HG03354 (cell line): Measurements from ENCODE around the gene FAM174A.
"Not testable (repeated sequence)": the region's sequence is repeated elsewhere in the genome, so short reads cannot be mapped to it uniquely, and the experiment has no call there.

Experiments used
- ATAC-seq: cut with Tn5 transposase; IDR thresholded peaks from one replicate; pipeline ENCODE4 v1.9.1; 2021; ENCODE audit warnings: mild to moderate bottlenecking; ENCODE audit not compliant: unreplicated experiment, poor library complexity, severe bottlenecking

The FAM174A gene

DNA sequence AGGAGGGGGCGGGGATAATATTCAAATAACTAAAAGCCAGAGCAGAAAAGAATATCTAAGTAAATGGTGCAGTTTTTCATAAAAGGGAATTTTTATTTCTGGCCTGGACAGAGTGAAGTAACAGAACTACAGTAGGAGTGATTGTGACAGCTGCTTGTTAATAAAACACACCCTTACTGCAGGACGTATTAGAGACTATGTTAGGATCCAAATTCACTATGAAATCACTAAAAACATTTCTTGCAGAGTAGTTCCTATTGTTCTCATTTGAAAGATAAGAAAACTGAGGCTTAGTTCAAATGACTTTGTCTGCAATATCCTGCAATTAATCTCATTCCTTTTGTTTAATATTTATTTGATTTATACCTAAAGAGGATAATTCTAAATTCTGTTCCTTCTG, 39.5 kb downstream of the FAM174A start:
- no peak for ATAC-seq

DNA sequence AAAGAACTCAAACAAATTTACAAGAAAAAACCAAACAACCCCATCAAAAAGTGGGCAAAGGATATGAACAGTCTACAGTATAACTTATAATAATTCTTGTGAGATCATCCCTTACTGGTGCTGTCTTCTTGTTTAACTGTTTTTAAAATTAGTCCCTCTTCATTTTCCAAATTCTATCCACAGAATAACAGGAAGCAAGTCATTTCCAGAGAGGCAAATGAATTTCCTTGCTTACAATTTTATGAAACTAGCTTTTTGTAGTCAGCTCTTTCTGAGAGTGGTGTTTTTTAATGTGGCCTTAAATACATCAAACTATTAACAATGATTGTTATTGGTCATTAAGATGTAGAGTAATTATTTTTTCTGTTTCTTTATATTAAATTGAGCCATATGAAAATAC, 40.6 kb downstream of the FAM174A start:
- no peak for ATAC-seq

DNA sequence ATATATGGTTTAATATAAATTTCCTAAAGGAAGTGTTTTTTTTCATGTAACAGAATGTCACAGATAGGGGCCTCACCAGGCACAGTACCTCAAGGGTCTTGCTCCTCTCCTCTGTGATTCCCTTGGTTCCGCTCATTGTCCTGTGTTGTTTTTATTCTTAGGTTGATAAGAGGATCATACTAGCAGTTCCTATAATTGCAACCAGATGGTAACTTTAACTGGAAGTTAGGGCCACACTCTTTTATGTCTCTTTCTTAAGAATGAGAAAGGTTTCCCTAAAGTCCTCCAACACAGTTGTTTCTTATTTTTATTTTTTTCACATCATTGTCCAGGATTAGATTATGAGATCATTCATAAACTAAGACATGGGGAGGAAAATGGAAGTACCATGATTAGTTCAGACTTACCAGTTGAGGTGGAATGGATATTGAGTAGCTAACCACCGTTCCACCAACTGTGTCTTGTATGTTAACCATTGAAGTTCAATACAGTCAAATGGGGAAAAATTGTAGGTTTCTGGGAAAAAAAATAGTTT, 41.1 kb downstream of the FAM174A start:
- no peak for ATAC-seq

DNA sequence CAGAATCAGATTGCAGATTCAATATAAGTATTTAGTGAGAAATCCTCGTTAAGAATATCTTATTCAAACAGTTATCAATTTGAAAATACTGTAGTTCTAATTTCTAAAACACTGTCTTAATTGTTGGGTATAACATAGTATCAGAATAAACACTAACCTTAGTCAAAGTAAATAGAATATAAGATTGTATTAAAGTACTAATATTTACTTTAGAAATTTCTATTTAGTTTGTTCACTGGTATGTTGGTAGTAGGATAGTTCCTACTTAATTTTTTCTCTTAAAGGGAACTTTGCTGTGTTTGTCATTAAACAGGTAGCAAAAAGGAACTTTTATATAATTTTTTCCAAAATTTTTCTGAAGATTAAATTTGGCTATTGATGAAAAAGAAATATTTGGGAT, 42.3 kb downstream of the FAM174A start:
- ATAC-seq, result no peak

DNA sequence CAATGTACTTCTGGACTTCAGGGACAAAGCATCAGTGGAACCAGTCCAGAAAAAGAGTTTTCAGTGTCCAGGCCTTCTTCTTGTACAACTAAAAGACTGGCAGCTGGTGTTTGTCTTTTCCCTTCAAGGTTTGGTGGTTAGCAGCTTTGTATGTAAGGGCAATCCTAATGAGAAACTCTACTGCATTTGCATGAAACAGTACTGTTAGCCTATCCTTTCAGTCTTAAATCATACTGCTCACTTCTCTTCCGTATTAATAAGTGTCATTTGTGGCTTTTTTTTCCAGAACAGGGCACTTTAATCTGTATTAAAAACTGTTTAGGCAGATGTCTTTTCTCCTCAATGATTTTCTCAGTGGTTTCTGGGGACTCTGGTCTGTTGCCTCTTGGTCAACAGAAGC, 48.9 kb downstream of the FAM174A start:
- peak; percentile 99 for ATAC-seq

DNA sequence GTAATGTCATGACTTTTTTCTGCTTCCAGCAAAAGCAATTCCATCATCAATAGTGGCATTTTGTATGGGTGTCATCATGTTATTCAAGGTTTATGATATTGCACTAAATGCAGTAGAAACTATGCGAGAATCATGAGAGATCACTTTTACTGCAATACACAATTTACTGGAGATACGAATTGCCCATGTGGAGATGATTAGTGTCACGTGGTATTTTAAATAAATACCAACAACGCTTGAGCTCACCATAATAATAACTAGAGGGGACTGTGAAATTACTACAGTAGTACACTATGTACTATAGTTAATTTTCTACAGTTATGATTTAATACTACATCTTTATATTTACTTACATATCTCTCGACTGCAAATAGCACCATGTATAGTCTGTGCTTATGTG, 49.7 kb downstream of the FAM174A start:
- ATAC-seq, result no peak

DNA sequence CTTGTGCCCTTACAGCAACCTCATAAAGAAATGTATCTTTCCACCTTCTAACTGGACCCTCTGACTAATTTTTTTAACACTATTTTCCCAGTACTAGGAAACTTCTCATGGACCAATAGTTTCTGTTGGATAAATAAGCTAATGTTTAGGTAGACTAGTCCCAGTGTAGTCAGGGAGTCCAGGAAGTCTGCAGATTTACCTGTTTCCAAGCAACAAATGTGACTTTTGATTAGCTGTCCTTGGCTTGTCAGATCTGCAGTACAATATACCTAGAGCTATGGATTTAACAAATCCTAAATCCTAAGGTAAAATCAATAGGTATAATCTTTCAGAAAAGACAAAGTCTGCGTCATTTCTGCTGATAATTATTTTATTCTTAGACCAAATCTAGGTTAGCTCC, 55.7 kb downstream of the FAM174A start:
- no peak for ATAC-seq

DNA sequence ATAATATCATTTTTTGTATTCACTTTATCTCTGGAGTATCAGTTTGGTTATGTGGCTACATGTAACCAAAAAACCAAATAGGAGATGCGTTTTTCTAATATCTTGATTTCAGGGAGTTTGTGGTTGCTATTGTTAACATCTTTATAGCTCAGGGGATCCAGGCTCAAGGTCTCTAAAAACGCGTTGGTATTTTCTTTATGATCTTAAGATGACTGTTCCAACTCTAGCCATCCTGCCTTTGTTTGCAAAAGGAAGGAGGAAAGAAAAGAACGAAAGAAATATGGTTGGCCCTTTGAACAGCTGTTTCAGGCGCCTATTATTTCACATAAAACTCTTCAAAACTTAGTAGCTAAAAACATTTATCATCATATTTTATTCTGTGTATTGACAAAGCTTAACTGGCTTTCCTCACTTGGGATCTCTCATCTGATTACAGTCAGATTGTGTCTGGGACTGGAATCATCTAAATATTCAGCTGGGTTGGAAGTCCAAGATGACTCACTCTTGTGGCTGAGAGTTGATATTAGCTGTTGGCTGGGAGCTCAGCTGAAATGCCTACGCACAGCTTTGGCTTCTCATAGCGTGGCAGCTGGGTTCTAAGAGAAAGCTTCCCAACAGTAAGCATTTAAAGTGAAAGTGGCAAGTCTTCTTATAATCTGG, 60.1 kb downstream of the FAM174A start:
- no peak for ATAC-seq

DNA sequence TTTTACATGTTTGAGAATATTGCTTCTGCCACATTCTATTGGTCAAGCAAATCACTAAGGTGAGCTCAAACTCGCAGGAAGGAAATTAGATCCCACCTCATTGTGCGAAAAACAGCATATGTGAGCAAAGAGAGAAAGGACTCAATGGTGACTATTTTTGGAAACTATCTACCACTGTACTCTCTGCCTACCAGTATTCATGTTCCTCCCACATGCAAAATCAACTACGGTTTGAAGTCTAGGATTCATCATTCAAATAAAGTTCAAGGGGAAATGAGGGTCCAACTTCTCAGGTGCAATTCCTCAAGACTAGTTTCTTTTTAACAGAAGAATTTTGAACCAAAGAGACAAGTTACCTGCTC, 60.6 kb downstream of the FAM174A start:
- ATAC-seq, result no peak

DNA sequence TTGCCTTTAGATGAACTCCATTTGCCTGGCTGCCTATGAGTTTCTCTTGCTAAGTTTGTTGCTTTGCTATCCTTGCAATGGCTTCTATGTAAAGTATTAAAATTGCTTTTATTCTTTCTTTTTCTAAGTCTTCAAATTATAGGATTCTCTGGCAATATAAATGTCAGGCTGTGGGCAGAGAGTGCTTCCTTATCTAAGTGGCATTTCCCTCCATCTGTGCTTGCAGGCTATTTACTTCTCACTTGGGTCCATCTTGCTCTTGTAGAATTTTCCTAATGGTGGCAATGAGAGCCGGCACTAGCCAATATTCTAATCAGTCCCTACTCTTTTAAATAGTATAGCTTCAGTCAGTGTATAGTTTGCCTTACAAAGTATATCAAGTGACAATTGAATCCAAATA, 63.3 kb downstream of the FAM174A start:
- no peak for ATAC-seq

DNA sequence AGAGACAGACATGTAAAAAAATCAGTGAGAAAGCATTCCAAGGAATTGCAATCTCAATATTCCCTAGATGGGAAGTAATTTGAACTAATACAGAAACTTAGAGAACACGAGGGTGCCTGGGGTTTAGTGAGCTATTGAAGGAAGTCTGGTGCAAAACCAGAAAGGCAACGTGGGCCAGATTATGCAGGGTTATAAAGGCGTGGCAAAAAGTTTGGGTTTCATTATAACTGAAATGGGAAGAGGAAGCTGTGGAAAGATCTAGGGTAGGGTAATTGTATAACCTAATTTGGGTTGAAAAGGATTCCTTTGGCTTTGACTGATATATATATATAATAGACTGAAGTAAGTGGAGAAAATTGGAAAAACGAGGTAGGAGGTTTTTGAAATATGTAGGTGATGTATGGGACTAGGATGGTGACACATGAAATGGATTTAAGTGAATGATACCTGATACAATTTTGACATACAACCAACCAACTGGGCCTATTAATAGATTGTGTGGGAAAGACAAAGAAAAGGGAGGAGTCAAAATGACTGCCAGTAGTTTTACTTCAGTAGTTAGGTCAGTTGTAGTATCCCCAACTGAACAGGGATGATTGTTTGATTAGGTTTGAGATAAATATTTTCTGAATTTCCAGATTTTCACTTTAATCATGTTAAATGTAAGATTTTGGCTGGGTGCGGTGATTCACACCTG, 65.3 kb downstream of the FAM174A start:
- no peak for ATAC-seq

DNA sequence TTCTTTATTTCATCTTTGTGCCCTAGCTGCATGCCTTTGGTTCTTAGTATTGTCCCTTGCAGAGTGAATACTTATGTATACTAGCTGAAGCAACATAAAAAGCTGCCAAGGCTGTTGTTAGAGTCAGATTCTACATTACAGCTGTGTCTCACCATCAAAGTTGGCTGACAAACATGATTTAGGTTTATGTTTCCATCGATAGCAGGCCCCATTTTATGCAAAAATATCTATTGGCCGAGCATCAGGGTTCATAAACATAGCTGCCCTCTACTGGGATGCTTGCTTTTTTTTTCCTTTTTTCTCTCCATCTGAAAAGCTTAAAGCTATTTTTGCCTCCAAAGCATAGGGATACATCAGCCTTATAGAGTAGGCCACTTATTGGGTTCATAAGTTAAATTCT, 68.0 kb downstream of the FAM174A start:
- ATAC-seq, result no peak

DNA sequence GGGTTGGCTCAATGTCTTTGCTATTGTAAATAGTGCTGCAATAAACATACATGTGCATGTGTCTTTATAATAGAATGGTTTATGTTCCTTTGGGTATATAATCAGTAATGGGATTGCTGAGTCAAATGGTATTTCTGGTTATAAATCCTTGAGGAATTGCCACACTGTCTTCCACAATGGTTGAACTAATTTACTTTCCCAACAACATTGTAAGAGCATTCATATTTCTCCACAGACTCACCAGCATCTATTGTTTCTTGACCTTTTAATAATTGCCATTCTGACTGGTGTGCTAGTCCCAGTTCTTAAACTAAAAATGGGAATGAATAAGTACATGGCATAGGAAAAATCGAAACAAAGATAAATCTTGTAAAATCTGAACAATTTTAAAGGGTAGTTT, 68.8 kb downstream of the FAM174A start:
- ATAC-seq, result not testable (repeated sequence)

DNA sequence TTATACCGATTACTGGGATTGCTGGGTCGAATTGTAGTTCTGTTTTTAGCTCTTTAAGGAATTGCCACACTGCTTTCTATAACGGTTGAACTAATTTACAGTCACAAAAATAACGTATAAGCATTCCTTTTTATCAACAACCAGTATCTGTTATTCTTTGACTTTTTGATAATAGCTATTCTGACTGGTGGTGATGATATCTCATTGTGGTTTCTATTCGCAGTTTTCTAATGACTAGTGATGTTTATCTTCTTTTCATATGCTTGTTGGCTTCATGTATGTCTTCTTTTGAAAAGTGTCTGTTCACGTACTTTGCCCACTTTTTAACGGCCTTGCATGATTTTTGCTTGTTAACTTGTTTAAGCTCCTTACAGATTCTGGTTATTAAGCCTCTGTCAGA, 74.4 kb downstream of the FAM174A start:
- no peak for ATAC-seq

DNA sequence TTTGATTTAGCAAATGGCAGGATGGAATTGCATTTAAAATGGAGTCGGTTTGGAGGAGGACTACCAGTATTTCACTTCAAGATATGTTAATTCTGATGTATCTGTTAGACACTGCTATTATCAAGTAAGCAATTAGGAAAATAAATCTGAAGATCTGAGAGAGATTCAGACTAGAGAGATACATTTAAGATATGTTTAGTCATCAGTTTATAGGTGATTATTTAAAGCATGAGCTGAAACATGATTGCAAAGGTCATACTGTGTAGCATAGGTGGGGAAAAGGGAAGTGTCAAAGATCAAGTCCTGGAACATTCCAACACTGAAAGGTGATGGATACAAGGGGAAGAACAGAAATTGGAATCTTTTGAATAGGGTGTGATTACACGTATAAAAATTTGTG, 79.1 kb downstream of the FAM174A start:
- no peak for ATAC-seq

DNA sequence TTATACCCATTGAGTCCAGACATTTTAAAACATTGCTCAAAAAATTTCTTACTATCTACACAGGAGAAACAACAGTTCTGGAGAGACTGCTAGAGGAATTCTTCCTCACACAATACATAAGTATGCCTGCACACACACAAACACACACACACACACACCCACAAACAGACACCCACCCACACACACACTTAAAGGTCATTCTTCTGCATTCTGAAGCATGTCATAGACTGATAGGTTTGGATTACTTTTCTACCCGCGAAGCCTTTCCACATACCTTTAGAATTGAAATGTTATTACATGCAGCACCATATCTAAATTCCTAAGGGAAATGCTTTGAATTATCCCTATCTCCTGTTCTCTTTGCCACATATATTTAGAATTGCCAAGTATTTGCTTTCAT, 80.2 kb downstream of the FAM174A start:
- no peak for ATAC-seq

DNA sequence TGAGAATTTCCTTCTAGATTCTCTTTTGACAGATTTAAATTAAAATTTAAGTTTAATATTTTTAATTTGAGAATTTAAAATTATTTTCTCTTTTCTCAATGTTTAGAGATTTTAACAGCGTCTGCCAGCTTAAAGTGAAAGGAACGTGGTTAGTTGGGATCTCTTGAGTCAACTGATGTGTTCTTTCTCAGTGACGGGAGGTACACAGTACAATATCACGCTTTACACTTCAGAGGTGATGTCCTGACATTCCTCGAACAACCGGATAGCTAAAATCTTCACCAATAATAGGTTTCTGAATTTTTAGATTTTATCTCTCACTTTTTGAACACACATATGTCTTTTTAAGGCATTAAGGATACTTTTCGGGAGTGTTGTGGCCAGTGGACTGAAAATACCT, 81.1 kb downstream of the FAM174A start:
- ATAC-seq, result no peak

DNA sequence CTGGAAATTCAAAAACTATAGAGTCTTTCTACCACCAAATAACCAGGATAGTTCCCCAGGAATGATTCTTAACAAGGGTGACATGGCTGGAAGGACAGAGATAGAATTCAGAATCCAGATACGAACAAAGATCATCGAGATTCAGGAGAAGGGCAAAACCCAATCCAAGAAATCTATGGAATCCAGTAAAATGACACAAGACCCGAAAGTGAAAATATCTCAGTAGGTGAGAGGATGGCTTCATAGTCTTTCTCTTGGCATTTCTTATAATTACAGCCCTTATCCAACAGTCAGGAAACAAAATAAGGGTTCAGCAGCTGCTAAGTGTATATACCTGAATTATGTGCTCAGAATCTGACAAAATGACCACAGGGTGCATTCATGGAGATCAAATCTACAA, 81.8 kb downstream of the FAM174A start:
- no peak for ATAC-seq

DNA sequence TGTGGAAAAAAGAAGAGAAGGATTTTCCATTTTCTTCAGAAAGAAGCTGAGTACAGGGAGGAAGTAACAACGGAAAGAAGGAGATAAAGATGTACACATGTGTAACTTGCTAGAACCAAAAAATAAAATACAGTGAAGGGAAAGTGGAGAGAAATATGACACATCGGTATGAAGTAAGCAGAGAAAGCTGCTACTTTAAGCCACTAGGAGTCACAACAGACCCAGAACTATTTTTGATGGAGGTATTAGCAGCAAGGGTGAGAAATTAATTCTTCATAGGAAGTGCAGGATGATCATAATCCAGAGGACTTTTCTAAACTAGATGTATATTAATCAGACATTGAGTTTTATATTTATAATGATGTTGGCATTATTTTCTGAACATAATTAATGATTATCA, 88.5 kb downstream of the FAM174A start:
- peak; percentile 95 for ATAC-seq

DNA sequence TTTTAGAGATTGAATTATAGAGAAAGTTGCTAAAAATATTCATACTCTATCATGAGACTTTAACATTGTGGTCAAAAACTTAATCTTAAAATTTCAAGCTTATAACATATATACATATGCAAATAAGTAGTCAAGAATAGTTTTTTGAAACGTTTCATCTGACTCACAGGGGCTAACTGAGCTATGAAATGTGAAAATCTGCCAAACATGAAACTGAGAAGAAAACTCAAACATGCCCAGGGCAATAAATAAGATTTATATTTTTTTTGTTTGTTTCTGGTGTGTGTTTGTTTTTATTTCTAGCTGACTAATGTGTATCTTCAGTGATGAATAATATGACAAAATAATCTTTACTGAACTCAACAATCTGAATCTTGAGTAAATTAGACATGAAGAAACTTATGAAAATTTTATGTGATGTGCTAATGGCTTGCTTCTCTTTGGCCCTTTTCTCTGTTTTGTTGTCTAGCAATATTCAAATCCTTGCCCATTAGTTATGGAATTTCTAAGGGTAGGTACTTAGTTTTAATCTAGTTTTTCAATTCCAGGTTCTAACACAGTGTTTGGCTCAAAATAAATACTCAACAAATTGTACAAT, 99.9 kb downstream of the FAM174A start:
- ATAC-seq, result peak; percentile 85
